ENCODE measurements around the gene UMODL1.

Gene UMODL1

GRCh38 chr21:42129300-42130266 is 58.5 kb downstream of the UMODL1 start:
- DNase-seq (ENCODE audit: low read depth), result no peak

- DNase-seq (ENCODE audit: low read depth), result no peak
Observed at GRCh38 chr21:42130441-42130840, 59.3 kb downstream of the UMODL1 start.

- DNase-seq (ENCODE audit: low read depth), result no peak
Observed at GRCh38 chr21:42132183-42132582, 61.1 kb downstream of the UMODL1 start.

GRCh38 chr21:42133131-42133530 is 62.0 kb downstream of the UMODL1 start:
- DNase-seq (ENCODE audit: low read depth), result no peak

DNA sequence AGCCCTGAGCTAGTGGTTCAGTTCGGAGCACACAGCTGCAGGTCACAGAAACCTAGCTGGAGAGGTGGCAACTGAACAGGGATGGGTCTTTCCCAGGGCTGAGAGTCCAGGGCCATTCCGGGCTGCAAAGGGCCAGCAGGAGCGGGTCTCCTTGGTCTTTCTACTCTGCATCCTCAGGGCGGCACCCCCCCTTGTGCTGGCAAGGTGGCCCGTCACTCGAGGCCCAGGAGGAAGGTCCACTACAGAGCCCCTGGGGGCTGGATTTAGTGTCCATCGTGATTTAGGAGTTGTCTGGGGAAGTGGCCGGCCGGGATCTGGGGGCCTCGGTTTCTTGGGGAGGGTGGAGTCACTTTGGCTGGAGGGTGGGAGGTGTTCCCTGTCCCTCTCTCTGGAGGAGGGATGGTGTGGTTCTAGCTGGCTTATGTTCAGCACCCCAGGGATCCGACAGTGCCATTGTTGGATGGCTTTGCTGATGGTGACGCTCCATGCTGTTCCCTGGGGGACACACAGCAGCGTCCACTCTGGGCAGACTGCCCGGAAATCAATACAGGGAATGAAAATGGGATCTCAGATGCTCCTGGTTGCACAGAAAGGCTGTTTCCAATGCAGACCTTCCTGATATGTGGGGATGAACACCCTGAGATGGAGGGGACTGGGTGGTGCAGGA is 64.4 kb downstream of the UMODL1 start:
- DNase-seq (ENCODE audit: low read depth), result no peak

GRCh38 chr21:42137191-42137904 is 66.2 kb downstream of the UMODL1 start:
- DNase-seq (ENCODE audit: low read depth), result no peak

GRCh38 chr21:42140196-42140934 is 69.2 kb downstream of the UMODL1 start:
- no peak for DNase-seq (ENCODE audit: low read depth)

DNA sequence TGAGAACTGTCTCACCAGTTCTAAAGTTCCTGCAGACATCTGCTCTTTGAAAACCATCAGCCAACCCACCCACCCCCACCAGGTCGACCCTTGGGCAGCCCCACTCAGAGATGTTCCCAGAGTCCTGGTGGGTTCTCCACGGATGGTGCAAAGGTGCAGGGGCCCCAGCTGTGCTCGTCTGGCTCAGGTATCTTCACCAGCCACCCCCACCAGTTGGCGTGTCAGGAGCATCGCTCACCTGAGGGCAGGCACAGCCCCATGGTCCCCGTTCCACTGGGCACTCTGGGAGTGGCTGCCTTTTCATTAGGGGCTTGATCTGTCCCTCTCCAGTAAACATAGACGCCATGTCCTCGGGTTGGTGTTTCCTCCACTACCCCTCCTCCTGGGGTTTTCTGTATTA is 70.5 kb downstream of the UMODL1 start:
- DNase-seq (ENCODE audit: low read depth), result no peak

GRCh38 chr21:42142141-42142540 is 71.0 kb downstream of the UMODL1 start:
- no peak for DNase-seq (ENCODE audit: low read depth)

DNA sequence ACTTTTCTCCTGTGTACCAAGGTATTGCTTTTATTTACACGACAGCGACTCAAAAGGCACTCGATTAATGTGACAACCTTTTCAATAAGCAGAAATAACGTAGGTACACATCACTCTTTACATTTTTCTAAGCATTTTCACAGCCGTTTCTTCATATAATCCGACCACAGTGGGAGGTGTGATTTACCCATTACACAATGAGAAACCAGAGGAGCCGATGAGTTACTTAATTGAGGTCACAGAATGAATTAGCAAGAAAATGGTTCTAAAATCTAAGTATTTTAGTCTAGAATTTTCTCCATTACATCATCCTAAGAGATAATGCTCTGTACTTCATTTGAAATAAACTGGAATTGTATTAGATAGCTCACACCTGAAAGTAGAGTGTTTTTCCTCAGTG is 71.5 kb downstream of the UMODL1 start:
- no peak for DNase-seq (ENCODE audit: low read depth)

DNA sequence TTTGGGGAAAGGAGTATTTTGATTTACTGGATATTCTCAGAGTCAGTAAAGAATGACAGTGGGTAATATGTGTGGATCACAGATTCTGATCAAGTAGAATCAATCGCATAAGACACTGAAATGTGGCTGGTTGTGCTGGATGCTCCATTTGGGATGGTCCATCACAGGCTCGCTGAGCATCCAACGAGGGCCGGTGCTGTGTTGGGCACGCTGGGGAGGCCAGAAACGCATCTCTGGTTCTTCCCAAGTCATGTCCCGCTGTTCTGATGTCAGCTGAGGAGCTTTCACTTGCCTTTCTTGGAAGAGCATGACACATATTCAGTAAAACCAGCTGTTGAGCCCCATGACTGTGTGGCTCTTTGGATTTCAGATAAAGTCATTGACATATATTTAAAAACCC is 72.0 kb downstream of the UMODL1 start:
- no peak for DNase-seq (ENCODE audit: low read depth)

- no peak for DNase-seq (ENCODE audit: low read depth)
Observed at GRCh38 chr21:42144221-42144620, 73.1 kb downstream of the UMODL1 start.

- no peak for DNase-seq (ENCODE audit: low read depth)
Observed at GRCh38 chr21:42144679-42145568, 73.8 kb downstream of the UMODL1 start.

GRCh38 chr21:42145569-42146272 is 74.6 kb downstream of the UMODL1 start:
- peak; percentile 46 for DNase-seq (ENCODE audit: low read depth)

GRCh38 chr21:42146273-42146805 is 75.2 kb downstream of the UMODL1 start:
- no peak for DNase-seq (ENCODE audit: low read depth)

DNA sequence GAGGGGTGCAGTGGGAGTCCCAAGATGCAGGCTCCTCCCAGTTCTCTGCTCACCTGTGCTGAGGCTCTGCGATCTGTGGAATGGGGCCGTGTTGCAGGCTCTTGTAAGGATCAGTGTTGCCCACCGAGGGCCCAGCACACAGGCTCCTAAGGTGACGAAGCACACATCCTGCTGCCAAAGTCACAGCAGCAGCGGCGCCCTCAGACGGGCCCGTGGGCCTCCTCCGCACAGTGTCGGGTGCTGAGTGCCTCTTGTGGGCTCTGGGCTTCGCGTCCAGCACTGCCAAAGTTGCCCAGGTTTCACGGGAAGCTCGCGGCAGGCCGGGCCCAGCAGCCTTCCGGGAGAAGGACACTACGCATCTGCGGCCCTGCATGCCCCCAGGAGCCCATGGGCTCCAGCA is 75.7 kb downstream of the UMODL1 start:
- DNase-seq (ENCODE audit: low read depth), result no peak

DNA sequence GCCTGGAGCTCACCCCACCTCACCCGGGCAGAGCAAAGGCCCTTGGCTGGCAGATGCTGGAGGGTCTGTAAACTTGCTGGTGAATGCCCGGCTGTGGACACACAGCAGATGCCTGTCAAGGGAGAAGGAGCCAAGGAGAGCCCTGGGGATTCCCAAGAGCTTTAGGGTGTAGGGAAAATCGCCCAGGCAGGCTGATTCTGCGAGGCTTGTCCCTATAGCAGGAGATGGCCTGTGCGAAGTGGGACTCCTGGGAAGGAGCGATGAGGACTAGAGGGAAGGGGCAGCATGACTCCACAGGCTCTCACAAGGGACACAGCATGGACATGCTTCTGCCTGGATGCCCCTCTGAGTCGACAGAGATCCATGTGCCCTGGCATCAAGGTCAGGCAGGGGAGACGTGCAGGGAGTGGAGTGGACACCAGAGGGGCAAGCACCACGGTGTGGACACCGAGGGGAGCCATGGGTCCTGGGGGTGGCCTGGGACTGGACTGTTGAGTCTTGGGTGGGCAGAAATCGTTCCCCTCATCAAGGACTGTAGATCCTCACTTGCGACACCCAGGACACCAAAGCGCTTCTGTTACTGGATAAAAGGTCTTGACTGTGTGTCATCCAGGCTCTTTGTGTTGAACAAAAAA is 76.4 kb downstream of the UMODL1 start:
- DNase-seq (ENCODE audit: low read depth), result no peak

DNA sequence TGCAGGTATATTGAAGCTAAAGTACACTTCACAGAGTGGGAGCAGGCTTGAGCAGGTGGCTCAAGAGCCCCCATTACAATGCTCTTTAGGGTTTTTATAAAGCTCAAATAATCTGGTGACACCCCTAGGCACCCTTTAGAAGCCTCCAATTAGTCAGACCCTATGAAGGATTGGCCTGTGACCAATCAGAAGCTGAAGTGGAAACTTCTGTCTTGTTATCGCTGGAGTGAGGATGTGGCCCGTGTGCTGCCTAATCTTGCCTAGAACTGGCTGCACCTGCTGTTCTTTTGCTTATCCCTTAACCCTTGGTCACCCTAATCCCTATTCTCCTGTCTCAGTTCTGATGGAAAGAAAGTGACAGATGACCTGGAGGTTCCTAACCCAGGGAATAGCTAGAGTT is 77.0 kb downstream of the UMODL1 start:
- DNase-seq (ENCODE audit: low read depth), result no peak

DNA sequence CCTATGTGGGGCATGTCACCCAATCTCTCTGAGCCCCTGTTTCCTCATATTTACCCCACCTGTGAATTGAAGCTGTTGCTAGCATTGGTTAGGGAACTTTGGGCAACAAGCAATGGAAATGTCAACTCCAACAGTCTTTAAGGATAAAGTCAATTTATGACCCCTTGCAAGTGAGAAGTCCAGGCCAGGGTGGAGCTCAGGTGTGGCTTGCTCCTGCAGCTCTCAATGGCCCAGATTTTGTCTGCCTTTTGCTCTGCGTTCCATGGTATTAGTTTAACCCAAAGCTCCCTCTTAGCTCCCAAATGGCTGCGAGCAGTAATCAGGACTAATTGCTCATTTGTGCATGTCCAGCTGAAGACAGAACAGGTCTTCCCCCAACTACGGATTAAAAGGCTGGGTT is 77.5 kb downstream of the UMODL1 start:
- no peak for DNase-seq (ENCODE audit: low read depth)

Measured in fibroblast of the conjunctiva (primary cell).